WTC11 (cell line): Measurements from ENCODE around the gene ZIC1. TPM values are rescaled to one million over a fixed set of nuclear protein-coding genes. Genes with fewer than 3 reads are reported as not detected.
A peak's percentile ranks its signal among the peaks of the same experiment; 100 is the strongest.

Experiments used
- ATAC-seq: fragments of 200-7000 bp; cut with Tn5 transposase; 2 replicates; pipeline ENCODE4 v1.10.0; 2021; ENCODE audit warnings: mild to moderate bottlenecking, moderate library complexity
- CTCF ChIA-PET: fragments of 300-600 bp; sonication (Branson Sonifier 250); formaldehyde crosslinking; loops from one replicate; lab custom pipeline; 2021; ENCODE audit warnings: antibody characterized with exemption; lab: Charles Lee
- POLR2A ChIA-PET: fragments of 350-600 bp; sonication (Branson Sonifier 250); formaldehyde crosslinking; loops from one replicate; lab custom pipeline; 2021; ENCODE audit warnings: antibody characterized with exemption; lab: Charles Lee
- DNase-seq: peaks from one replicate; pipeline ENCODE4 v3.0.0; 2021; ENCODE audit warnings: low spot score
- H3K27ac Mint-ChIP-seq: 2 replicates; pipeline ENCODE4 v1.8.0; 2021; ENCODE audit warnings: mixed read lengths
- H3K27me3 Mint-ChIP-seq: 2 replicates; pipeline ENCODE4 v1.8.0; 2021; ENCODE audit warnings: low read depth, mild to moderate bottlenecking, moderate library complexity, mixed read lengths
- H3K36me3 Mint-ChIP-seq: 2 replicates; pipeline ENCODE4 v1.8.0; 2021; ENCODE audit warnings: mixed read lengths
- H3K4me1 Mint-ChIP-seq: 2 replicates; pipeline ENCODE4 v1.8.0; 2022; ENCODE audit warnings: mixed read lengths
- H3K4me3 Mint-ChIP-seq: 2 replicates; pipeline ENCODE4 v1.8.0; 2021; ENCODE audit warnings: mild to moderate bottlenecking, moderate library complexity, mixed read lengths
- H3K9me3 Mint-ChIP-seq: 2 replicates; pipeline ENCODE4 v1.8.0; 2021; ENCODE audit warnings: mixed read lengths
- ATF3 ChIP-seq: sonication (generic); formaldehyde crosslinking; conservative IDR thresholded peaks from 2 replicates; pipeline ENCODE4 v1.8.1; 2022; ENCODE audit warnings: mild to moderate bottlenecking, missing genetic modification reagents
- ETV6 ChIP-seq: sonication (generic); formaldehyde crosslinking; IDR thresholded peaks from 2 replicates; pipeline ENCODE4 v1.8.1; 2022; ENCODE audit warnings: mild to moderate bottlenecking, missing genetic modification reagents
- KAT7 ChIP-seq: sonication (generic); formaldehyde crosslinking; IDR thresholded peaks from 2 replicates; pipeline ENCODE4 v1.8.1; 2023; ENCODE audit warnings: missing genetic modification reagents, mild to moderate bottlenecking, borderline replicate concordance
- MYBL2 ChIP-seq: sonication (generic); formaldehyde crosslinking; IDR thresholded peaks from 2 replicates; pipeline ENCODE4 v1.8.1; 2023; ENCODE audit warnings: mild to moderate bottlenecking, moderate library complexity, missing genetic modification reagents
- NR3C1 ChIP-seq: sonication (generic); formaldehyde crosslinking; conservative IDR thresholded peaks from 2 replicates; pipeline ENCODE4 v1.8.1; 2023; ENCODE audit warnings: low read depth, mild to moderate bottlenecking, missing genetic modification reagents
- OVOL2 ChIP-seq: fragments of 250-450 bp; sonication (Bioruptor Pico); IDR thresholded peaks from 2 replicates; pipeline ENCODE4 v1.9.0; 2021; ENCODE audit warnings: mild to moderate bottlenecking, borderline replicate concordance
- PRDM15 ChIP-seq: sonication (generic); formaldehyde crosslinking; IDR thresholded peaks from 2 replicates; pipeline ENCODE4 v1.8.0; 2022; ENCODE audit warnings: missing genetic modification reagents
- RORB ChIP-seq: fragments of 250-450 bp; sonication (Bioruptor Pico); IDR thresholded peaks from 2 replicates; pipeline ENCODE4 v1.9.0; 2021; ENCODE audit warnings: mild to moderate bottlenecking
- SMAD4 ChIP-seq: sonication (generic); formaldehyde crosslinking; IDR thresholded peaks from 2 replicates; pipeline ENCODE4 v1.8.0; 2022; ENCODE audit warnings: mild to moderate bottlenecking, missing genetic modification reagents
- TEAD4 ChIP-seq: sonication (generic); formaldehyde crosslinking; IDR thresholded peaks from 2 replicates; pipeline ENCODE4 v1.8.0; 2022; ENCODE audit warnings: mild to moderate bottlenecking, missing genetic modification reagents
- USF2 ChIP-seq: sonication (generic); formaldehyde crosslinking; IDR thresholded peaks from 2 replicates; pipeline ENCODE4 v1.8.1; 2023; ENCODE audit warnings: mild to moderate bottlenecking, missing genetic modification reagents, moderate library complexity
- ZMAT4 ChIP-seq: fragments of 250-450 bp; sonication (Bioruptor Pico); IDR thresholded peaks from 2 replicates; pipeline ENCODE4 v1.9.0; 2021; ENCODE audit warnings: mild to moderate bottlenecking
- ZNF219 ChIP-seq: sonication (generic); formaldehyde crosslinking; IDR thresholded peaks from 2 replicates; pipeline ENCODE4 v1.8.0; 2023; ENCODE audit warnings: missing genetic modification reagents, mild to moderate bottlenecking, borderline replicate concordance
- ZNF263 ChIP-seq: sonication (generic); formaldehyde crosslinking; IDR thresholded peaks from 2 replicates; pipeline ENCODE4 v1.8.1; 2022; ENCODE audit warnings: low read depth, mild to moderate bottlenecking, moderate library complexity, missing genetic modification reagents
- ZNF317 ChIP-seq: sonication (generic); formaldehyde crosslinking; IDR thresholded peaks from 2 replicates; pipeline ENCODE4 v1.8.1; 2023; ENCODE audit warnings: low read depth, mild to moderate bottlenecking, moderate library complexity, missing genetic modification reagents, borderline replicate concordance
- total RNA-seq: library from RNA; stranded (reverse); gene quantifications from 3 replicates; pipeline ENCODE4 v1.2.3, GENCODE V29; 2021
- TF ChIP-seq, protein P1 (sequence below): fragments of 200-600 bp; IDR thresholded peaks from 2 replicates; pipeline ENCODE4 v1.8.0; 2022; ENCODE audit warnings: antibody characterized with exemption
- TF ChIP-seq, protein P2 (sequence below): sonication (generic); formaldehyde crosslinking; IDR thresholded peaks from 2 replicates; pipeline ENCODE4 v1.8.0; 2022; ENCODE audit warnings: mild to moderate bottlenecking, missing genetic modification reagents
- TF ChIP-seq, protein P3 (sequence below): fragments of 250-450 bp; sonication (Bioruptor Pico); IDR thresholded peaks from 2 replicates; pipeline ENCODE4 v1.9.0; 2021; ENCODE audit warnings: mild to moderate bottlenecking, borderline replicate concordance
- TF ChIP-seq, protein P4 (sequence below): sonication (generic); formaldehyde crosslinking; IDR thresholded peaks from 2 replicates; pipeline ENCODE4 v1.8.1; 2023; ENCODE audit warnings: mild to moderate bottlenecking, moderate library complexity, missing genetic modification reagents
- TF ChIP-seq, protein P5 (sequence below): fragments of 250-450 bp; sonication (Bioruptor Pico); IDR thresholded peaks from 2 replicates; pipeline ENCODE4 v1.9.0; 2021; ENCODE audit warnings: mild to moderate bottlenecking

Gene ZIC1
- total RNA-seq, 1 experiment from 2014 or later: 59.7 TPM

- ChIA-PET CTCF (no interaction called here), POLR2A (no interaction called here)
- no peak for ATAC-seq
- Mint-ChIP-seq H3K9me3 (no peaks in the 10 kb centered on the region), H3K36me3 (no peaks in the 10 kb centered on the region), H3K4me3 (peak overlapping the region; percentile 73), H3K27me3 (peaks cover 99% of the 10 kb centered on the region), H3K27ac (no peak overlapping the region; the same call in 1 of the 2 replicates), H3K4me1 (peaks cover 90% of the 10 kb centered on the region)
- DNase-seq: no peak
- TF ChIP-seq MYBL2 (CRISPR knock-in tag): no peak
- TF ChIP-seq, protein P1, sequence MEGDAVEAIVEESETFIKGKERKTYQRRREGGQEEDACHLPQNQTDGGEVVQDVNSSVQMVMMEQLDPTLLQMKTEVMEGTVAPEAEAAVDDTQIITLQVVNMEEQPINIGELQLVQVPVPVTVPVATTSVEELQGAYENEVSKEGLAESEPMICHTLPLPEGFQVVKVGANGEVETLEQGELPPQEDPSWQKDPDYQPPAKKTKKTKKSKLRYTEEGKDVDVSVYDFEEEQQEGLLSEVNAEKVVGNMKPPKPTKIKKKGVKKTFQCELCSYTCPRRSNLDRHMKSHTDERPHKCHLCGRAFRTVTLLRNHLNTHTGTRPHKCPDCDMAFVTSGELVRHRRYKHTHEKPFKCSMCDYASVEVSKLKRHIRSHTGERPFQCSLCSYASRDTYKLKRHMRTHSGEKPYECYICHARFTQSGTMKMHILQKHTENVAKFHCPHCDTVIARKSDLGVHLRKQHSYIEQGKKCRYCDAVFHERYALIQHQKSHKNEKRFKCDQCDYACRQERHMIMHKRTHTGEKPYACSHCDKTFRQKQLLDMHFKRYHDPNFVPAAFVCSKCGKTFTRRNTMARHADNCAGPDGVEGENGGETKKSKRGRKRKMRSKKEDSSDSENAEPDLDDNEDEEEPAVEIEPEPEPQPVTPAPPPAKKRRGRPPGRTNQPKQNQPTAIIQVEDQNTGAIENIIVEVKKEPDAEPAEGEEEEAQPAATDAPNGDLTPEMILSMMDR: no peak
- TF ChIP-seq, protein P2, sequence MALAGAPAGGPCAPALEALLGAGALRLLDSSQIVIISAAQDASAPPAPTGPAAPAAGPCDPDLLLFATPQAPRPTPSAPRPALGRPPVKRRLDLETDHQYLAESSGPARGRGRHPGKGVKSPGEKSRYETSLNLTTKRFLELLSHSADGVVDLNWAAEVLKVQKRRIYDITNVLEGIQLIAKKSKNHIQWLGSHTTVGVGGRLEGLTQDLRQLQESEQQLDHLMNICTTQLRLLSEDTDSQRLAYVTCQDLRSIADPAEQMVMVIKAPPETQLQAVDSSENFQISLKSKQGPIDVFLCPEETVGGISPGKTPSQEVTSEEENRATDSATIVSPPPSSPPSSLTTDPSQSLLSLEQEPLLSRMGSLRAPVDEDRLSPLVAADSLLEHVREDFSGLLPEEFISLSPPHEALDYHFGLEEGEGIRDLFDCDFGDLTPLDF: no peak
- TF ChIP-seq ZNF317 (CRISPR knock-in tag): no peak
- TF ChIP-seq, protein P3, sequence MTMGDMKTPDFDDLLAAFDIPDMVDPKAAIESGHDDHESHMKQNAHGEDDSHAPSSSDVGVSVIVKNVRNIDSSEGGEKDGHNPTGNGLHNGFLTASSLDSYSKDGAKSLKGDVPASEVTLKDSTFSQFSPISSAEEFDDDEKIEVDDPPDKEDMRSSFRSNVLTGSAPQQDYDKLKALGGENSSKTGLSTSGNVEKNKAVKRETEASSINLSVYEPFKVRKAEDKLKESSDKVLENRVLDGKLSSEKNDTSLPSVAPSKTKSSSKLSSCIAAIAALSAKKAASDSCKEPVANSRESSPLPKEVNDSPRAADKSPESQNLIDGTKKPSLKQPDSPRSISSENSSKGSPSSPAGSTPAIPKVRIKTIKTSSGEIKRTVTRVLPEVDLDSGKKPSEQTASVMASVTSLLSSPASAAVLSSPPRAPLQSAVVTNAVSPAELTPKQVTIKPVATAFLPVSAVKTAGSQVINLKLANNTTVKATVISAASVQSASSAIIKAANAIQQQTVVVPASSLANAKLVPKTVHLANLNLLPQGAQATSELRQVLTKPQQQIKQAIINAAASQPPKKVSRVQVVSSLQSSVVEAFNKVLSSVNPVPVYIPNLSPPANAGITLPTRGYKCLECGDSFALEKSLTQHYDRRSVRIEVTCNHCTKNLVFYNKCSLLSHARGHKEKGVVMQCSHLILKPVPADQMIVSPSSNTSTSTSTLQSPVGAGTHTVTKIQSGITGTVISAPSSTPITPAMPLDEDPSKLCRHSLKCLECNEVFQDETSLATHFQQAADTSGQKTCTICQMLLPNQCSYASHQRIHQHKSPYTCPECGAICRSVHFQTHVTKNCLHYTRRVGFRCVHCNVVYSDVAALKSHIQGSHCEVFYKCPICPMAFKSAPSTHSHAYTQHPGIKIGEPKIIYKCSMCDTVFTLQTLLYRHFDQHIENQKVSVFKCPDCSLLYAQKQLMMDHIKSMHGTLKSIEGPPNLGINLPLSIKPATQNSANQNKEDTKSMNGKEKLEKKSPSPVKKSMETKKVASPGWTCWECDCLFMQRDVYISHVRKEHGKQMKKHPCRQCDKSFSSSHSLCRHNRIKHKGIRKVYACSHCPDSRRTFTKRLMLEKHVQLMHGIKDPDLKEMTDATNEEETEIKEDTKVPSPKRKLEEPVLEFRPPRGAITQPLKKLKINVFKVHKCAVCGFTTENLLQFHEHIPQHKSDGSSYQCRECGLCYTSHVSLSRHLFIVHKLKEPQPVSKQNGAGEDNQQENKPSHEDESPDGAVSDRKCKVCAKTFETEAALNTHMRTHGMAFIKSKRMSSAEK (CRISPR knock-in tag): no peak
- no peak for TF ChIP-seq KAT7 (CRISPR knock-in tag)
- no peak for TF ChIP-seq OVOL2 (CRISPR knock-in tag)
- no peak for TF ChIP-seq ATF3 (CRISPR knock-in tag)
- no peak for TF ChIP-seq ZNF263 (CRISPR knock-in tag)
- no peak for TF ChIP-seq SMAD4 (CRISPR knock-in tag)
- TF ChIP-seq TEAD4 (CRISPR knock-in tag): no peak
- TF ChIP-seq USF2 (CRISPR knock-in tag): no peak
- TF ChIP-seq ETV6: no peak
- no peak for TF ChIP-seq ZNF219 (CRISPR knock-in tag)
- TF ChIP-seq, protein P4, sequence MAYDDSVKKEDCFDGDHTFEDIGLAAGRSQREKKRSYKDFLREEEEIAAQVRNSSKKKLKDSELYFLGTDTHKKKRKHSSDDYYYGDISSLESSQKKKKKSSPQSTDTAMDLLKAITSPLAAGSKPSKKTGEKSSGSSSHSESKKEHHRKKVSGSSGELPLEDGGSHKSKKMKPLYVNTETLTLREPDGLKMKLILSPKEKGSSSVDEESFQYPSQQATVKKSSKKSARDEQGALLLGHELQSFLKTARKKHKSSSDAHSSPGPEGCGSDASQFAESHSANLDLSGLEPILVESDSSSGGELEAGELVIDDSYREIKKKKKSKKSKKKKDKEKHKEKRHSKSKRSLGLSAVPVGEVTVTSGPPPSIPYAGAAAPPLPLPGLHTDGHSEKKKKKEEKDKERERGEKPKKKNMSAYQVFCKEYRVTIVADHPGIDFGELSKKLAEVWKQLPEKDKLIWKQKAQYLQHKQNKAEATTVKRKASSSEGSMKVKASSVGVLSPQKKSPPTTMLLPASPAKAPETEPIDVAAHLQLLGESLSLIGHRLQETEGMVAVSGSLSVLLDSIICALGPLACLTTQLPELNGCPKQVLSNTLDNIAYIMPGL: no peak
- TF ChIP-seq ZMAT4 (CRISPR knock-in tag): no peak
- TF ChIP-seq PRDM15 (CRISPR knock-in tag): no peak
- no peak for TF ChIP-seq RORB (CRISPR knock-in tag)
- TF ChIP-seq, protein P5, sequence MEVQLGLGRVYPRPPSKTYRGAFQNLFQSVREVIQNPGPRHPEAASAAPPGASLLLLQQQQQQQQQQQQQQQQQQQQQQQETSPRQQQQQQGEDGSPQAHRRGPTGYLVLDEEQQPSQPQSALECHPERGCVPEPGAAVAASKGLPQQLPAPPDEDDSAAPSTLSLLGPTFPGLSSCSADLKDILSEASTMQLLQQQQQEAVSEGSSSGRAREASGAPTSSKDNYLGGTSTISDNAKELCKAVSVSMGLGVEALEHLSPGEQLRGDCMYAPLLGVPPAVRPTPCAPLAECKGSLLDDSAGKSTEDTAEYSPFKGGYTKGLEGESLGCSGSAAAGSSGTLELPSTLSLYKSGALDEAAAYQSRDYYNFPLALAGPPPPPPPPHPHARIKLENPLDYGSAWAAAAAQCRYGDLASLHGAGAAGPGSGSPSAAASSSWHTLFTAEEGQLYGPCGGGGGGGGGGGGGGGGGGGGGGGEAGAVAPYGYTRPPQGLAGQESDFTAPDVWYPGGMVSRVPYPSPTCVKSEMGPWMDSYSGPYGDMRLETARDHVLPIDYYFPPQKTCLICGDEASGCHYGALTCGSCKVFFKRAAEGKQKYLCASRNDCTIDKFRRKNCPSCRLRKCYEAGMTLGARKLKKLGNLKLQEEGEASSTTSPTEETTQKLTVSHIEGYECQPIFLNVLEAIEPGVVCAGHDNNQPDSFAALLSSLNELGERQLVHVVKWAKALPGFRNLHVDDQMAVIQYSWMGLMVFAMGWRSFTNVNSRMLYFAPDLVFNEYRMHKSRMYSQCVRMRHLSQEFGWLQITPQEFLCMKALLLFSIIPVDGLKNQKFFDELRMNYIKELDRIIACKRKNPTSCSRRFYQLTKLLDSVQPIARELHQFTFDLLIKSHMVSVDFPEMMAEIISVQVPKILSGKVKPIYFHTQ (CRISPR knock-in tag): no peak
- no peak for TF ChIP-seq NR3C1 (CRISPR knock-in tag)
Measured at GRCh38 chr3:147418371-147418781, 9.2 kb downstream of the ZIC1 start.
